K562 (cell line): ENCODE measurements around the gene AKT1. TPM values are rescaled to one million over a fixed set of nuclear protein-coding genes. Genes with fewer than 3 reads are reported as not detected.

Experiments used
- ATAC-seq: fragments of 200-7000 bp; cut with Tn5 transposase; 3 replicates; pipeline ENCODE4 v1.9.1; 2020; ENCODE audit warnings: moderate library complexity
- BruUV-seq: library from RNA; stranded (reverse); fragments of 400-500 nt; replicated peaks from 2 replicates; lab custom pipeline; 2021; lab: Mats Ljungman, UMichigan
- CTCF ChIA-PET: fragments of 300-600 bp; formaldehyde crosslinking; extraction: SDS; loops from one replicate; lab custom pipeline; 2021; ENCODE audit warnings: low intra/inter-chr PET ratio; lab: Yijun Ruan, JAX
- POLR2A ChIA-PET: fragments of 300-600, 350-650 bp; sonication (Branson Sonifier 250); formaldehyde crosslinking; extraction: SDS; loops from one replicate; lab custom pipeline; 2021; ENCODE audit warnings: antibody characterized with exemption, inconsistent platforms; lab: Yijun Ruan, JAX
- DNase-seq, 4 experiments: peaks; one replicate each; pipeline versions ENCODE4 v3.0.0 to v3.0.0-alpha.2; 2011 to 2018; ENCODE audit warnings: low spot score in 3 of 4, mixed read lengths in 3 of 4; ENCODE audit errors: extremely low read depth in 1 of 4
- FAIRE-seq: peaks from 2 replicates; lab custom pipeline; 2011; peaks lifted over from hg19 to GRCh38; lab: Jason Lieb, UNC
- H2AFZ ChIP-seq: 2 replicates; pipeline ENCODE4 v1.6.0; 2011; ENCODE audit warnings: low read depth, low read length, control low read depth, inconsistent platforms
- H3K27ac ChIP-seq: fragments of 200-600 bp; 3 replicates; pipeline ENCODE4 v1.8.0; 2011; ENCODE audit warnings: low read depth, mild to moderate bottlenecking, control low read depth, inconsistent platforms, low read length, moderate library complexity, mixed read lengths; ENCODE audit errors: extremely low read depth
- H3K27me3 ChIP-seq, 2 experiments: fragments of 300-600 bp in 1 of 2; 2 replicates in 1 of 2; 3 replicates in 1 of 2; pipeline versions ENCODE4 v1.6.0 to v1.8.0; 2011; ENCODE audit warnings: inconsistent platforms in 2 of 2, low read length in 2 of 2, mild to moderate bottlenecking in 1 of 2, mixed read lengths in 1 of 2, moderate library complexity in 1 of 2; ENCODE audit not compliant: control insufficient read depth in 2 of 2, insufficient read depth in 2 of 2
- H3K36me3 ChIP-seq: fragments of 300-600 bp; 3 replicates; pipeline ENCODE4 v1.8.0; 2011; ENCODE audit warnings: mild to moderate bottlenecking, low read length, inconsistent platforms; ENCODE audit not compliant: control insufficient read depth, insufficient read depth
- H3K4me1 ChIP-seq, 2 experiments: fragments of 200-600 bp in 1 of 2; replicated peaks in 1 of 2; 2 replicates in 1 of 2; 3 replicates in 1 of 2; pipeline versions ENCODE4 v1.5.1 to v1.8.0; 2011; ENCODE audit warnings: inconsistent platforms in 2 of 2, low read length in 2 of 2, mild to moderate bottlenecking in 1 of 2, mixed read lengths in 1 of 2, moderate library complexity in 1 of 2; ENCODE audit not compliant: control insufficient read depth in 2 of 2, insufficient read depth in 2 of 2
- H3K4me2 ChIP-seq: 2 replicates; pipeline ENCODE4 v1.6.1; 2011; ENCODE audit warnings: low read length, control low read depth, inconsistent platforms, mixed read lengths; ENCODE audit not compliant: insufficient read depth
- H3K4me3 ChIP-seq: fragments of 200-600 bp; sonication (generic), shearing (Covaris generic); 2 replicates; pipeline ENCODE4 v1.5.1; 2016; ENCODE audit warnings: control low read depth, inconsistent platforms
- H3K79me2 ChIP-seq: fragments of 200-600 bp; 3 replicates; pipeline ENCODE4 v1.8.0; 2011; ENCODE audit warnings: low read length, inconsistent platforms; ENCODE audit not compliant: control insufficient read depth, insufficient read depth
- H3K9ac ChIP-seq, 2 experiments: 2 replicates each; pipeline versions ENCODE4 v1.6.0 to v1.6.1; 2011; ENCODE audit warnings: low read depth in 2 of 2, low read length in 2 of 2, control low read depth in 1 of 2, inconsistent platforms in 1 of 2, mild to moderate bottlenecking in 1 of 2, mixed read lengths in 1 of 2; ENCODE audit not compliant: insufficient read depth in 1 of 2
- H3K9me1 ChIP-seq: one replicate; pipeline ENCODE4 v1.6.0; 2011; ENCODE audit warnings: inconsistent platforms, mild to moderate bottlenecking, low read length, moderate library complexity; ENCODE audit not compliant: control insufficient read depth, insufficient read depth
- H3K9me3 ChIP-seq: replicated peaks from 2 replicates; pipeline ENCODE4 v1.5.1; 2011; ENCODE audit warnings: low read depth, low read length, inconsistent platforms; ENCODE audit not compliant: control insufficient read depth, insufficient read depth
- H4K20me1 ChIP-seq: replicated peaks from 2 replicates; pipeline ENCODE4 v1.6.1; 2011; ENCODE audit warnings: low read length, inconsistent platforms, mixed read lengths; ENCODE audit not compliant: control insufficient read depth, insufficient read depth
- BMI1 ChIP-seq: fragments of 150-350 bp; IDR thresholded peaks from 2 replicates; pipeline ENCODE4 v1.6.1; 2014; ENCODE audit warnings: low read length
- NR1H2 ChIP-seq: sonication (generic); formaldehyde crosslinking; IDR thresholded peaks from 2 replicates; pipeline ENCODE4 v1.4.0; 2020; ENCODE audit warnings: mild to moderate bottlenecking, missing genetic modification reagents
- POLR2G ChIP-seq: fragments of 200-400 bp; formaldehyde crosslinking; IDR thresholded peaks from 2 replicates; pipeline ENCODE4 v1.6.1; 2017; ENCODE audit warnings: low read depth, mild to moderate bottlenecking, antibody characterized with exemption, low read length, moderate library complexity
- RNF2 ChIP-seq: sonication (generic); IDR thresholded peaks from 2 replicates; pipeline ENCODE4 v1.6.1; 2016
- SP1 ChIP-seq: sonication (generic); formaldehyde crosslinking; IDR thresholded peaks from 2 replicates; pipeline ENCODE4 v1.8.1; 2022; ENCODE audit warnings: mild to moderate bottlenecking, missing genetic modification reagents
- TBP ChIP-seq: optimal IDR thresholded peaks from 2 replicates; pipeline ENCODE3; 2011; ENCODE audit warnings: low read depth, low read length, improper control_type of control experiment
- ZZZ3 ChIP-seq: fragments of 450-650 bp; IDR thresholded peaks from 2 replicates; pipeline ENCODE4 v1.6.1; 2016; ENCODE audit warnings: antibody characterized with exemption, mild to moderate bottlenecking, moderate library complexity
- WGBS: fragments of 100-300 bp; shearing (Covaris generic); methylation state at CpG from one replicate; pipeline ENCODE4 v1.1.6; 2016; ENCODE audit warnings: low coverage, mixed read lengths; ENCODE audit not compliant: insufficient coverage; ENCODE audit errors: missing lambda C conversion rate; 5-methylcytosine and 5-hydroxymethylcytosine counted together
- in situ Hi-C: fragments of 300-500 bp; cut with MboI; formaldehyde crosslinking; loops from 4 replicates; pipeline ENCODE4 v1.15.0; 2018; ENCODE audit warnings: inconsistent platforms, mixed read lengths
- intact Hi-C: fragments of 100-400 bp; cut with micrococcal nuclease; formaldehyde crosslinking; loops from 2 replicates; pipeline ENCODE4 v1.14.2; 2022
- polyA plus RNA-seq, 8 experiments: library from polyadenylated mRNA; depleted of rRNA in 4 of 8; stranded (reverse) in 5 of 8; unstranded in 3 of 8; fragments of >200 nt; fragmentation: Nextera tagmentation in 2 of 8; fragmentation: Illumina TruSeq in 1 of 8; extraction: Ambion mirVana in 2 of 8; extraction: Trizol in 1 of 8; gene quantifications; 2 replicates each; pipeline versions ENCODE4 v1.2.1 to v1.2.3, GENCODE V29; 2011 to 2014; ENCODE audit warnings: inconsistent platforms in 1 of 8, missing spikeins in 1 of 8
- total RNA-seq, 7 experiments: library from RNA; depleted of rRNA in 6 of 7; stranded (reverse); fragments of >200 nt in 6 of 7; fragmentation: Illumina TruSeq in 2 of 7; extraction: Trizol in 2 of 7; gene quantifications; 2 replicates each; pipeline versions ENCODE4 v1.2.1 to v1.2.3, GENCODE V29; 2011 to 2021; ENCODE audit warnings: low replicate concordance in 1 of 7

AKT1 gene
- total and polyA plus RNA-seq, 9 of the 15 experiments (the other 6 are each of a cell fraction or from before 2014, with no cell fraction given) = 0.49 to 132 (median 75.1) TPM

GRCh38 chr14:104786091-104786586 lies 9.4 kb downstream of the AKT1 start:
- Histone ChIP-seq H3K79me2 (peaks cover 12% of the 10 kb centered on the region; the same call in 2 of the 3 replicates), H3K4me2 (no peak overlapping the region), H3K4me1 (peaks cover 0 to 46% of the 10 kb centered on the region in 2 experiments; a peak in 2 of 5 replicates), H3K4me3 (no peak overlapping the region), H3K9ac (no peak overlapping the region), H3K36me3 (peaks cover 43% of the 10 kb centered on the region; the same call in 1 of the 3 replicates), H4K20me1 (no peaks in the 10 kb centered on the region; the same call in 1 of the 2 replicates), H3K9me1 (no peaks in the 10 kb centered on the region), H3K27me3 (no peaks in the 10 kb centered on the region), H3K9me3 (no peaks in the 10 kb centered on the region), H3K27ac (no peak overlapping the region), H2AFZ (no peak overlapping the region)
- no TSS peak for BruUV-seq
- DNase-seq (no peak), ATAC-seq (no peak), FAIRE-seq (no peak)
- WGBS = 85% methylated on average over 4 of the region's 14 CpGs
- CTCF ChIA-PET = no interaction called here
- intact Hi-C loops = no loop called here
- TF ChIP-seq NR1H2 (CRISPR knock-in tag) (no peak), ZZZ3 (no peak), RNF2 (no peak), TBP (no peak), BMI1 (no peak), POLR2G (0 out of 2 replicates have a peak, but pooled peaks have one; percentile 14)
- POLR2A ChIA-PET = interaction anchor here (0.6 to 1.1 kb wide), 2 partner anchors 8 to 1960 kb away, joined by 3 to 4 read pairs; no protein-coding TSS in a partner anchor
- in situ Hi-C loops = no loop called here

DNA sequence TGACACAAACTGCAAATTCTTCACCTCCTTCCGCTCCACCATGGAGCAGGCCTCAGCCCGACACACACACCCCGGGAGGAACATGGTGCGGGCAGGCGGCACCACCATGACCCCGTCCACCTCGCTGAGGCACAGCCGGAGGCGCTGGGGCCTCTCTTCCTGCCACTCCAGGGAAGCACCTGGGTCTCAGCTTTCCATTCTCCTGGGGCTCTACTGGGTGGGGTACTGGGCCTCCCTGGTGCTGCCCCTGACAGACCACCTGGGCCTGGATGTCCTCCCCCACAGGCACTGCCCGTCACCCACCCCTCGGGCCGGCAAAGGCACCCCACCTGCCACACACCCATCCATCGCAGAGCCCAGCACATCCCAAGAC lies 9.9 kb downstream of the AKT1 start:
- no peaks in the 10 kb centered on the region for H3K9me3 ChIP-seq
- no peaks in the 10 kb centered on the region for H3K9me1 ChIP-seq
- no peaks in the 10 kb centered on the region; the same call in 1 of the 2 replicates for H4K20me1 ChIP-seq
- peaks cover 0 to 42% of the 10 kb centered on the region in 2 experiments; a peak in 2 of 5 replicates for H3K4me1 ChIP-seq
- H2AFZ ChIP-seq = no peak overlapping the region
- peaks cover 43% of the 10 kb centered on the region; the same call in 1 of the 3 replicates for H3K36me3 ChIP-seq
- ATAC-seq (no peak), FAIRE-seq (no peak), DNase-seq (no peak)
- peaks cover 9% of the 10 kb centered on the region; the same call in 2 of the 3 replicates for H3K79me2 ChIP-seq
- intact Hi-C loops = no loop called here
- POLR2A ChIA-PET = interaction anchor here (1.1 kb wide), 1 partner anchor 9 kb away, joined by 4 read pairs; no protein-coding TSS in a partner anchor
- in situ Hi-C loops = no loop called here
- WGBS = 95% methylated on average over 7 of the region's 13 CpGs
- H3K9ac ChIP-seq = no peak overlapping the region
- no peak overlapping the region for H3K4me2 ChIP-seq
- CTCF ChIA-PET = no interaction called here
- no peak overlapping the region for H3K27ac ChIP-seq
- H3K4me3 ChIP-seq = no peak overlapping the region
- H3K27me3 ChIP-seq = no peaks in the 10 kb centered on the region
- no TSS peak for BruUV-seq
- peak; percentile 14; the same call in 1 of the 2 replicates for TF ChIP-seq POLR2G
- TF ChIP-seq SP1 (CRISPR knock-in tag) = no peak
